ENCODE data around the gene ERICH2. TPM values are rescaled to one million over a fixed set of nuclear protein-coding genes. Genes with fewer than 3 reads are reported as not detected.

The ERICH2 gene
- total RNA-seq, 3 donors from 2014 or later (not counting 1 experiment from before 2014, with no cell fraction given): not detected

DNA sequence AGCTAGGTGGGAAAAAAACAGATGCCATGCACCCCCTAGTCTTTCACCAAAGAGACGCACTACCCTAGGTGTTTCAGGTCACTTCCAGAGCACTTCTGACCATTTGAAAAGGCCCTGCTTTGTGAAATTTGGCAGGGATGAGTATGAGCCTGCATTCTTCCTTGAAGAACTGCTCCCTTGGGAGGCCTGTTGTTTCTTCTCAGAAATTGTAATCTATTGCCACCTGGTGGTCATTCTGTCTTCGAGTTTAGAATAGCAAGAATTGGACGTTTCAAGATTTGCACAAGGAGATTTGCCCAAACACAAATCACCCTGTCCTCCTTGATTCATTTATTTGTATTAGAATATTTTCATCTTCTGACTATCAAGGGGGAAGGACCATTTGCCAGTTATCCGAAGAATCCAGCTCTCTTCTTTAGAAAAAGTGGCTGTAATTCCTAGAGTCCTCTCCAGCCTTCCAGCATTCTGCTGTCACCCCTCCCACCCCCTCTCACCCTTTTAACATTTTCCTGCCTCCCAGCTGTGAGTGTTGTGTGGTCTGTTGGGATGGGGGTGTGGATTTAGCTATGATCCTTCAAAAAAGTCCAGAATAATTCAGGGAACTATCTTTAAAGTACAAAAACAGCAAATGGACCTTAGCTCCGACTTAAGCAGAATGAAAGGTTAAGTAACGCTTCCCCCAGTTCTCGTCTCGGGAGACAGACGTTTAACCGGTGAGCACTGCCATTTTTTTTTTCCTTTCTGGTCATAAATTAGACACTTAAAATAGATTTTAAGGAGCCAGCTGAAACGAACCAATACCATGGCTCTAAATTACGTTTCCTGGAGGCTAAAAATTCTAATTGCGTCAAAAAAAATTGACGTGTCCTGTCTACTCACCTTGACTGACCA lies 42.8 kb downstream of the ERICH2 start:
- H3K4me3 Mint-ChIP-seq: no peak overlapping the region
- H3K36me3 ChIP-seq (ENCODE audit: control insufficient read depth, insufficient read depth, low read length): no peaks in the 10 kb centered on the region
- peak in 1 of 2 donors; percentile 77 for DNase-seq
- intact Hi-C loops (cut with micrococcal nuclease): loop anchor here (1.0 to 10.0 kb wide), 6 partner anchors 77 to 1292 kb away; partner anchors contain the start of gene DLX2
- H3K9me3 ChIP-seq (ENCODE audit: control insufficient read depth, insufficient read depth, low read length): no peaks in the 10 kb centered on the region
- WGBS (ENCODE audit: insufficient coverage): 9% methylated on average over 11 of the region's 14 CpGs
- H3K36me3 Mint-ChIP-seq: no peaks in the 10 kb centered on the region
- H3K4me1 ChIP-seq (ENCODE audit: control insufficient read depth, insufficient read depth, low read length): peaks cover 32% of the 10 kb centered on the region
- H3K27me3 Mint-ChIP-seq (ENCODE audit: low read depth in 2 of 2): peaks cover 55 to 59% of the 10 kb centered on the region in 2 donors
- no peak overlapping the region for H3K27ac ChIP-seq (ENCODE audit: low read length)
- no peaks in the 10 kb centered on the region for H3K9me3 Mint-ChIP-seq
- H3K27me3 ChIP-seq (ENCODE audit: control insufficient read depth, insufficient read depth, low read length): peaks cover 44% of the 10 kb centered on the region
- peak in 1 of 3 donors; percentile 31 for ATAC-seq
- H3K4me3 ChIP-seq (ENCODE audit: low read length): no peak overlapping the region
- TF ChIP-seq, protein P1, sequence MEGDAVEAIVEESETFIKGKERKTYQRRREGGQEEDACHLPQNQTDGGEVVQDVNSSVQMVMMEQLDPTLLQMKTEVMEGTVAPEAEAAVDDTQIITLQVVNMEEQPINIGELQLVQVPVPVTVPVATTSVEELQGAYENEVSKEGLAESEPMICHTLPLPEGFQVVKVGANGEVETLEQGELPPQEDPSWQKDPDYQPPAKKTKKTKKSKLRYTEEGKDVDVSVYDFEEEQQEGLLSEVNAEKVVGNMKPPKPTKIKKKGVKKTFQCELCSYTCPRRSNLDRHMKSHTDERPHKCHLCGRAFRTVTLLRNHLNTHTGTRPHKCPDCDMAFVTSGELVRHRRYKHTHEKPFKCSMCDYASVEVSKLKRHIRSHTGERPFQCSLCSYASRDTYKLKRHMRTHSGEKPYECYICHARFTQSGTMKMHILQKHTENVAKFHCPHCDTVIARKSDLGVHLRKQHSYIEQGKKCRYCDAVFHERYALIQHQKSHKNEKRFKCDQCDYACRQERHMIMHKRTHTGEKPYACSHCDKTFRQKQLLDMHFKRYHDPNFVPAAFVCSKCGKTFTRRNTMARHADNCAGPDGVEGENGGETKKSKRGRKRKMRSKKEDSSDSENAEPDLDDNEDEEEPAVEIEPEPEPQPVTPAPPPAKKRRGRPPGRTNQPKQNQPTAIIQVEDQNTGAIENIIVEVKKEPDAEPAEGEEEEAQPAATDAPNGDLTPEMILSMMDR (IDR thresholded peaks at IDR 0.05): peak; percentile 70
- H3K27ac Mint-ChIP-seq: no peak overlapping the region
- H3K4me1 Mint-ChIP-seq: peaks cover 18 to 30% of the 10 kb centered on the region in 2 donors

DNA sequence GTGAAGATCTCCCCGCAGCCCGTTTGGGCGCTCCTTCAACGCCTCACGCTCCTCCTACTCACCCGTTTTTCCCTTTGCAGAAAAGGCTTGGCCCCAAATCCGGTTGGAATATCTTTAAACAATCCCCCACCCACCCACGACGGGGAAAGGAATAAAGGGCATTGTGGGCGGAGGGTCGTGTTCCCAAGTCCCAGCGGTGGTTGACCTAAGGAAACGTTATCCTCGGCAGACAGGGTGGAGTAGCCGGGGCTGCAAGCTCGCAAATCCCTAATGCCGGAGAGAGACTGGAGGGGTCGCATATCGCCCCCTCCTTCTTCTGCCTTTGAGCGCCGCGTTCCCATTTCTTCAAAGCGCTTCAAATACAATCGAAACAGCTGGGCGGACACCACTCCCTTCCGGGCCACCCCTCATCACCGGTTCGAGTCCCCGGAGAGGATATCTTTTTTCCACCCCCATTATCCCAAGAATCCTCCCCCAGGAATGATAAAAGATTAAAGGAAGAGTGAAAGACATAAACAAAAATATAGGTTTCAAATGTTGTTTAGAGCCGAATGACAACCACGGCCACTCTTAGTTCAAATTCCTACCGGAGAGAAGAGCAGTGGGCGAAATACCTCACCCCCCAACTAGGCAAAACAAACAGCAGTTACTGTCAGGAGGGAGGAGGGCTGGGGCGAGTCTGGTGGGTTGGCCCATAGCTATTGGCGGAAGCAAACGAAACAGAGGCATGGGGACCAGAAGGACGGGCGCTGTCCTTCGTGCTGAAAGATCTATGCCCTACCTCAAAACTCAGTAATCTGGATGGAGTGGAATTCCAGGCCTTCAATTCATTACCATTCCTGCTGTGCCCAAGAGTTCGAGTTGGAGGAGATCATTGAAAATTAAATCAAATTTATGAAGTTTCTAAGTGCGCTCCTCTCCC lies 43.7 kb downstream of the ERICH2 start:
- WGBS (ENCODE audit: insufficient coverage): 9% methylated on average over 37 of the region's 41 CpGs
- peaks cover 40% of the 10 kb centered on the region for H3K4me1 ChIP-seq (ENCODE audit: control insufficient read depth, insufficient read depth, low read length)
- H3K36me3 Mint-ChIP-seq: no peaks in the 10 kb centered on the region
- peaks cover 24 to 39% of the 10 kb centered on the region in 2 donors for H3K4me1 Mint-ChIP-seq
- H3K27ac ChIP-seq (ENCODE audit: low read length): no peak overlapping the region
- H3K4me3 Mint-ChIP-seq: peak overlapping the region; percentile 28
- H3K27me3 ChIP-seq (ENCODE audit: control insufficient read depth, insufficient read depth, low read length): peaks cover 51% of the 10 kb centered on the region
- H3K27ac Mint-ChIP-seq: peak overlapping the region in 1 of 2 donors; percentile 31
- peak in 1 of 2 donors; percentile 59 for DNase-seq
- no peak overlapping the region for H3K4me3 ChIP-seq (ENCODE audit: low read length)
- TF ChIP-seq, protein P1 (IDR thresholded peaks at IDR 0.05): no peak
- H3K9me3 Mint-ChIP-seq: no peaks in the 10 kb centered on the region
- peak in 2 of 3 donors; percentile 43 to 45 for ATAC-seq
- peaks cover 58 to 68% of the 10 kb centered on the region in 2 donors for H3K27me3 Mint-ChIP-seq (ENCODE audit: low read depth in 2 of 2)
- intact Hi-C loops (cut with micrococcal nuclease): loop anchor here (2.0 to 10.0 kb wide), 4 partner anchors 405 to 1291 kb away; partner anchors contain the start of gene DLX2
- H3K9me3 ChIP-seq (ENCODE audit: control insufficient read depth, insufficient read depth, low read length): peaks cover 3% of the 10 kb centered on the region
- no peaks in the 10 kb centered on the region for H3K36me3 ChIP-seq (ENCODE audit: control insufficient read depth, insufficient read depth, low read length)

DNA sequence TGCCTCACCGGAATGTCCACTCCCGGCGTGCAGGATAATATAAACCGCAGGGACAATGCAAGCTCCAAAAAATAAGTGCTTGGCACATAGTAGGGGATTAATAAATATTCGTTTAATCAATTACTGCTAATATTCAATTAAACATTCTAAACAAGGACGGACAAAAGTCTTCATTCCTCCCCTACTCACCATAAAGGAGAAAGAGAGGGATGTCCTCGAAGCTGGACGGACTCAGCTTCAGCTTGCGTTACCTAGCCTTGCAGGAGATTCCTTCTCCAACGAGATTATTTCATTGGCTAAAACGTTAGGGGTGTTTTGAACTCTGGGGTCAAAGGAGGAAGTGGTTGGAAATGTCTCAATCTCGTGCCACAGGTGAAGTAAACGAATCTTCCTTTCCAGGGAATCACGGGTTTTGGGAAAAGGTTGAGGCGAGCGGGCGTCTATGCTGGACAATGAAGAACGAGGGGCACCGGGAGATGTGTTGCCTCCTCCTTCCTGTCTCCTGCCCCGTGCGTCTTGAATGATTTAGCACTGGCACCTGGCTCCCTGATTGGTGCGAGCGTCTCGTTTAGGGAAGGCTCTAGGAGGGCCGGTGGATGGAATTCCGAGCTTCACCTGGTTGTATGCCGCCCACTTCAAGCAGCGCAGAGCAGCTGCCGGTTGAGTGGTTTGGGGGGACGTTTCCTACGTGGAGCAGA lies 44.5 kb downstream of the ERICH2 start:
- TF ChIP-seq, protein P1 (IDR thresholded peaks at IDR 0.05): no peak
- DNase-seq (no peak), ATAC-seq (no peak)
- Histone ChIP-seq H3K4me3 (ENCODE audit: low read length) (no peak overlapping the region), H3K27me3 (ENCODE audit: control insufficient read depth, insufficient read depth, low read length) (peaks cover 59% of the 10 kb centered on the region), H3K9me3 (ENCODE audit: control insufficient read depth, insufficient read depth, low read length) (peaks cover 4% of the 10 kb centered on the region), H3K36me3 (ENCODE audit: control insufficient read depth, insufficient read depth, low read length) (no peaks in the 10 kb centered on the region), H3K27ac (ENCODE audit: low read length) (no peak overlapping the region), H3K4me1 (ENCODE audit: control insufficient read depth, insufficient read depth, low read length) (peaks cover 40% of the 10 kb centered on the region)
- peak overlapping the region; percentile 28 for H3K4me3 Mint-ChIP-seq
- H3K27ac Mint-ChIP-seq: no peak overlapping the region
- no peaks in the 10 kb centered on the region for H3K36me3 Mint-ChIP-seq
- H3K27me3 Mint-ChIP-seq (ENCODE audit: low read depth in 2 of 2): peaks cover 61 to 67% of the 10 kb centered on the region in 2 donors
- no peaks in the 10 kb centered on the region for H3K9me3 Mint-ChIP-seq
- H3K4me1 Mint-ChIP-seq: peaks cover 25 to 40% of the 10 kb centered on the region in 2 donors
- WGBS (ENCODE audit: insufficient coverage): 14% methylated on average over 26 of the region's 31 CpGs
- intact Hi-C loops (cut with micrococcal nuclease): loop anchor here (5.0 to 10.0 kb wide), 2 partner anchors 882 to 1290 kb away; partner anchors contain the start of gene DLX2
